ENCODE measurements around the gene VMP1.

- TF ChIP-seq, protein P1, sequence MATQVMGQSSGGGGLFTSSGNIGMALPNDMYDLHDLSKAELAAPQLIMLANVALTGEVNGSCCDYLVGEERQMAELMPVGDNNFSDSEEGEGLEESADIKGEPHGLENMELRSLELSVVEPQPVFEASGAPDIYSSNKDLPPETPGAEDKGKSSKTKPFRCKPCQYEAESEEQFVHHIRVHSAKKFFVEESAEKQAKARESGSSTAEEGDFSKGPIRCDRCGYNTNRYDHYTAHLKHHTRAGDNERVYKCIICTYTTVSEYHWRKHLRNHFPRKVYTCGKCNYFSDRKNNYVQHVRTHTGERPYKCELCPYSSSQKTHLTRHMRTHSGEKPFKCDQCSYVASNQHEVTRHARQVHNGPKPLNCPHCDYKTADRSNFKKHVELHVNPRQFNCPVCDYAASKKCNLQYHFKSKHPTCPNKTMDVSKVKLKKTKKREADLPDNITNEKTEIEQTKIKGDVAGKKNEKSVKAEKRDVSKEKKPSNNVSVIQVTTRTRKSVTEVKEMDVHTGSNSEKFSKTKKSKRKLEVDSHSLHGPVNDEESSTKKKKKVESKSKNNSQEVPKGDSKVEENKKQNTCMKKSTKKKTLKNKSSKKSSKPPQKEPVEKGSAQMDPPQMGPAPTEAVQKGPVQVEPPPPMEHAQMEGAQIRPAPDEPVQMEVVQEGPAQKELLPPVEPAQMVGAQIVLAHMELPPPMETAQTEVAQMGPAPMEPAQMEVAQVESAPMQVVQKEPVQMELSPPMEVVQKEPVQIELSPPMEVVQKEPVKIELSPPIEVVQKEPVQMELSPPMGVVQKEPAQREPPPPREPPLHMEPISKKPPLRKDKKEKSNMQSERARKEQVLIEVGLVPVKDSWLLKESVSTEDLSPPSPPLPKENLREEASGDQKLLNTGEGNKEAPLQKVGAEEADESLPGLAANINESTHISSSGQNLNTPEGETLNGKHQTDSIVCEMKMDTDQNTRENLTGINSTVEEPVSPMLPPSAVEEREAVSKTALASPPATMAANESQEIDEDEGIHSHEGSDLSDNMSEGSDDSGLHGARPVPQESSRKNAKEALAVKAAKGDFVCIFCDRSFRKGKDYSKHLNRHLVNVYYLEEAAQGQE (IDR thresholded peaks at IDR 0.05) = no peak
- TF ChIP-seq, protein P2, sequence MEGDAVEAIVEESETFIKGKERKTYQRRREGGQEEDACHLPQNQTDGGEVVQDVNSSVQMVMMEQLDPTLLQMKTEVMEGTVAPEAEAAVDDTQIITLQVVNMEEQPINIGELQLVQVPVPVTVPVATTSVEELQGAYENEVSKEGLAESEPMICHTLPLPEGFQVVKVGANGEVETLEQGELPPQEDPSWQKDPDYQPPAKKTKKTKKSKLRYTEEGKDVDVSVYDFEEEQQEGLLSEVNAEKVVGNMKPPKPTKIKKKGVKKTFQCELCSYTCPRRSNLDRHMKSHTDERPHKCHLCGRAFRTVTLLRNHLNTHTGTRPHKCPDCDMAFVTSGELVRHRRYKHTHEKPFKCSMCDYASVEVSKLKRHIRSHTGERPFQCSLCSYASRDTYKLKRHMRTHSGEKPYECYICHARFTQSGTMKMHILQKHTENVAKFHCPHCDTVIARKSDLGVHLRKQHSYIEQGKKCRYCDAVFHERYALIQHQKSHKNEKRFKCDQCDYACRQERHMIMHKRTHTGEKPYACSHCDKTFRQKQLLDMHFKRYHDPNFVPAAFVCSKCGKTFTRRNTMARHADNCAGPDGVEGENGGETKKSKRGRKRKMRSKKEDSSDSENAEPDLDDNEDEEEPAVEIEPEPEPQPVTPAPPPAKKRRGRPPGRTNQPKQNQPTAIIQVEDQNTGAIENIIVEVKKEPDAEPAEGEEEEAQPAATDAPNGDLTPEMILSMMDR (IDR thresholded peaks at IDR 0.05; ENCODE audit: low read depth, low read length, missing input control) = no peak
- no peak for TF ChIP-seq RAD21 (IDR thresholded peaks at IDR 0.05)
- TF ChIP-seq YY1 (IDR thresholded peaks at IDR 0.05) = no peak
- no peak for TF ChIP-seq GABPA (IDR thresholded peaks at IDR 0.05 in 1 of 2, conservative IDR thresholded peaks at IDR 0.05 in 1 of 2)
- TF ChIP-seq RXRA (IDR thresholded peaks at IDR 0.05) = no peak
- no peak for TF ChIP-seq JUND (IDR thresholded peaks at IDR 0.05)
- TF ChIP-seq FOXA2 (IDR thresholded peaks at IDR 0.05) = no peak
- TF ChIP-seq SP1 (IDR thresholded peaks at IDR 0.05) = no peak
- TF ChIP-seq, protein P3, sequence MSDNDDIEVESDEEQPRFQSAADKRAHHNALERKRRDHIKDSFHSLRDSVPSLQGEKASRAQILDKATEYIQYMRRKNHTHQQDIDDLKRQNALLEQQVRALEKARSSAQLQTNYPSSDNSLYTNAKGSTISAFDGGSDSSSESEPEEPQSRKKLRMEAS (IDR thresholded peaks at IDR 0.05) = no peak
- no peak for TF ChIP-seq TAF1 (conservative IDR thresholded peaks at IDR 0.05)
- no peak for TF ChIP-seq ATF3 (IDR thresholded peaks at IDR 0.05)
- no peak for TF ChIP-seq FOXA1 (IDR thresholded peaks at IDR 0.05)
These were observed 16.2 kb downstream of the VMP1 start for GRCh38 chr17:59723607-59724006.

Measured in liver (tissue), 3 donors.